GM18873 (cell line): ENCODE measurements around the gene NKX6-2.

Experiments
- ATAC-seq: cut with Tn5 transposase; IDR thresholded peaks from one replicate; pipeline ENCODE4 v1.9.1; 2021; ENCODE audit warnings: mild to moderate bottlenecking, moderate library complexity, moderate number of reproducible peaks; ENCODE audit not compliant: unreplicated experiment, low FRiP score

Gene NKX6-2

GRCh38 chr10:132762267-132762666, 23.7 kb downstream of the NKX6-2 start:
- ATAC-seq = no peak

- ATAC-seq = no peak
Observed at GRCh38 chr10:132761395-132762060, 24.4 kb downstream of the NKX6-2 start.

- no peak for ATAC-seq
Observed at GRCh38 chr10:132758865-132759264, 27.1 kb downstream of the NKX6-2 start.

GRCh38 chr10:132757171-132757570, 28.8 kb downstream of the NKX6-2 start:
- no peak for ATAC-seq

GRCh38 chr10:132756591-132756990, 29.4 kb downstream of the NKX6-2 start:
- ATAC-seq = no peak

- no peak for ATAC-seq
Observed at GRCh38 chr10:132755166-132755711, 30.7 kb downstream of the NKX6-2 start.

GRCh38 chr10:132754071-132754470, 31.9 kb downstream of the NKX6-2 start:
- no peak for ATAC-seq

GRCh38 chr10:132753596-132753995, 32.4 kb downstream of the NKX6-2 start:
- ATAC-seq = no peak

GRCh38 chr10:132752961-132753360, 33.0 kb downstream of the NKX6-2 start:
- no peak for ATAC-seq

- no peak for ATAC-seq
Observed at GRCh38 chr10:132752378-132752777, 33.6 kb downstream of the NKX6-2 start.

- ATAC-seq = no peak
Observed at GRCh38 chr10:132750936-132751335, 35.0 kb downstream of the NKX6-2 start.

- ATAC-seq = no peak
Observed at GRCh38 chr10:132749371-132749795, 36.6 kb downstream of the NKX6-2 start.

- no peak for ATAC-seq
Observed at GRCh38 chr10:132748545-132749370, 37.2 kb downstream of the NKX6-2 start.

- no peak for ATAC-seq
Observed at GRCh38 chr10:132748135-132748534, 37.8 kb downstream of the NKX6-2 start.

- ATAC-seq = no peak
Observed at GRCh38 chr10:132746801-132747625, 38.9 kb downstream of the NKX6-2 start.

- ATAC-seq = no peak
Observed at GRCh38 chr10:132746386-132746785, 39.6 kb downstream of the NKX6-2 start.

- ATAC-seq = no peak
Observed at GRCh38 chr10:132745971-132746370, 40.0 kb downstream of the NKX6-2 start.

- no peak for ATAC-seq
Observed at GRCh38 chr10:132745511-132745910, 40.4 kb downstream of the NKX6-2 start.

- no peak for ATAC-seq
Observed at GRCh38 chr10:132744839-132745238, 41.1 kb downstream of the NKX6-2 start.

GRCh38 chr10:132743925-132744490, 41.9 kb downstream of the NKX6-2 start:
- ATAC-seq = no peak
